CD14-positive monocyte (primary cell): ENCODE measurements around the gene ELMO3. TPM values are rescaled to one million over a fixed set of nuclear protein-coding genes. Genes with fewer than 3 reads are reported as not detected.

Source experiments
- DNase-seq, 3 donors: peaks; one replicate each; pipeline ENCODE4 v3.0.0-alpha.2; 2011 to 2022
- H2AFZ ChIP-seq: 2 replicates; pipeline ENCODE4 v1.6.0; 2012; ENCODE audit warnings: mild to moderate bottlenecking, low read depth, low read length, inconsistent platforms; ENCODE audit not compliant: insufficient read depth, poor library complexity, severe bottlenecking
- H3K27ac ChIP-seq, 2 donors: 1 replicate in 1 of 2; 2 replicates in 1 of 2; pipeline ENCODE4 v1.5.1; 2012 to 2013; ENCODE audit warnings: low read length in 2 of 2, control low read depth in 1 of 2, inconsistent platforms in 1 of 2, low read depth in 1 of 2, mild to moderate bottlenecking in 1 of 2
- H3K27me3 ChIP-seq, 2 donors: one replicate each; pipeline versions ENCODE4 v1.6.0 to v1.6.1; 2011 to 2013; ENCODE audit warnings: low read length in 2 of 2; ENCODE audit not compliant: control insufficient read depth in 2 of 2, insufficient read depth in 2 of 2
- H3K36me3 ChIP-seq, 2 donors: replicated peaks in 1 of 2; 1 replicate in 1 of 2; 2 replicates in 1 of 2; pipeline versions ENCODE4 v1.5.1 to v1.6.1; 2012 to 2013; ENCODE audit warnings: low read length in 2 of 2, control low read depth in 1 of 2, inconsistent platforms in 1 of 2, mild to moderate bottlenecking in 1 of 2; ENCODE audit not compliant: insufficient read depth in 2 of 2, control insufficient read depth in 1 of 2
- H3K4me1 ChIP-seq, 2 donors: 1 replicate in 1 of 2; 2 replicates in 1 of 2; pipeline versions ENCODE4 v1.5.1 to v1.6.1; 2012 to 2013; ENCODE audit warnings: low read length in 2 of 2, control low read depth in 1 of 2, inconsistent platforms in 1 of 2, mild to moderate bottlenecking in 1 of 2, moderate library complexity in 1 of 2; ENCODE audit not compliant: insufficient read depth in 2 of 2, control insufficient read depth in 1 of 2
- H3K4me2 ChIP-seq: replicated peaks from 2 replicates; pipeline ENCODE3; 2012; ENCODE audit warnings: low read length, moderate library complexity, mild to moderate bottlenecking; ENCODE audit not compliant: poor library complexity, severe bottlenecking; ENCODE audit errors: extremely low read depth
- H3K4me3 ChIP-seq, 3 experiments: fragments of 200-600 bp in 1 of 3; sonication (generic) in 1 of 3; replicated peaks in 1 of 3; 1 replicate in 2 of 3; 2 replicates in 1 of 3; pipeline ENCODE4 v1.5.1; 2011 to 2013; ENCODE audit warnings: low read length in 3 of 3, mild to moderate bottlenecking in 3 of 3, control low read depth in 2 of 3, low read depth in 2 of 3, inconsistent platforms in 1 of 3, moderate library complexity in 1 of 3
- H3K79me2 ChIP-seq: 2 replicates; pipeline ENCODE4 v1.6.0; 2012; ENCODE audit warnings: mild to moderate bottlenecking, control low read depth, inconsistent platforms, low read length, moderate library complexity; ENCODE audit not compliant: insufficient read depth
- H3K9ac ChIP-seq: 2 replicates; pipeline ENCODE4 v1.6.0; 2017; ENCODE audit warnings: low read length, mild to moderate bottlenecking; ENCODE audit not compliant: insufficient read depth, poor library complexity, severe bottlenecking
- H3K9me3 ChIP-seq, 2 donors: replicated peaks in 1 of 2; 1 replicate in 1 of 2; 2 replicates in 1 of 2; pipeline versions ENCODE4 v1.5.1 to v1.6.1; 2012 to 2013; ENCODE audit warnings: low read length in 2 of 2, control low read depth in 1 of 2; ENCODE audit not compliant: control insufficient read depth in 1 of 2, insufficient read depth in 1 of 2
- H4K20me1 ChIP-seq: 2 replicates; pipeline ENCODE4 v1.6.0; 2012; ENCODE audit warnings: mild to moderate bottlenecking, low read length, control low read depth, moderate library complexity; ENCODE audit not compliant: insufficient read depth
- H3K27ac Mint-ChIP-seq, 7 donors: one replicate each; pipeline ENCODE4 v1.8.0; 2020; ENCODE audit warnings: mild to moderate bottlenecking in 7 of 7, mixed read lengths in 7 of 7, moderate library complexity in 6 of 7, inconsistent platforms in 2 of 7
- H3K27me3 Mint-ChIP-seq, 3 donors: one replicate each; pipeline ENCODE4 v1.8.0; 2021 to 2022; ENCODE audit warnings: low read depth in 3 of 3, mild to moderate bottlenecking in 3 of 3, mixed read lengths in 3 of 3, moderate library complexity in 3 of 3, inconsistent platforms in 1 of 3
- H3K36me3 Mint-ChIP-seq, 2 donors: one replicate each; pipeline ENCODE4 v1.8.0; 2020; ENCODE audit warnings: mixed read lengths in 2 of 2, inconsistent platforms in 1 of 2, mild to moderate bottlenecking in 1 of 2
- H3K4me1 Mint-ChIP-seq: one replicate; pipeline ENCODE4 v1.8.0; 2020; ENCODE audit warnings: mild to moderate bottlenecking, mixed read lengths
- H3K4me3 Mint-ChIP-seq, 2 donors: one replicate each; pipeline ENCODE4 v1.8.0; 2020; ENCODE audit warnings: mild to moderate bottlenecking in 2 of 2, mixed read lengths in 2 of 2, moderate library complexity in 1 of 2
- H3K9me3 Mint-ChIP-seq, 7 donors: one replicate each; pipeline ENCODE4 v1.8.0; 2020 to 2022; ENCODE audit warnings: mixed read lengths in 7 of 7, mild to moderate bottlenecking in 6 of 7, moderate library complexity in 6 of 7, inconsistent platforms in 2 of 7
- WGBS: methylation state at CpG from one replicate; pipeline ENCODE4 v1.1.5; 2013; ENCODE audit warnings: missing lambda C conversion rate; ENCODE audit not compliant: insufficient coverage; 5-methylcytosine and 5-hydroxymethylcytosine counted together
- intact Hi-C, 2 donors: fragments of 100-400 bp; cut with micrococcal nuclease; formaldehyde crosslinking; loops; one replicate each; pipeline versions ENCODE4 v1.15.0 to v1.15.1; 2023
- polyA plus RNA-seq, 3 donors: library from polyadenylated mRNA; depleted of rRNA in 1 of 3; unstranded in 2 of 3; stranded (reverse) in 1 of 3; fragments of 300-500 nt in 2 of 3; fragments of >200 nt in 1 of 3; fragmentation: Illumina TruSeq in 2 of 3; gene quantifications; 1 replicate in 2 of 3; 2 replicates in 1 of 3; pipeline ENCODE4 v1.2.3, GENCODE V29; 2012 to 2021
- TF ChIP-seq, protein P1 (sequence below): fragments of 200-600 bp; IDR thresholded peaks from one replicate; pipeline ENCODE4 v1.8.0; 2022; ENCODE audit warnings: antibody characterized with exemption, mild to moderate bottlenecking

ELMO3 gene
- polyA plus RNA-seq, 3 donors: 0.15 to 7.0 TPM; not detected in 1

DNA sequence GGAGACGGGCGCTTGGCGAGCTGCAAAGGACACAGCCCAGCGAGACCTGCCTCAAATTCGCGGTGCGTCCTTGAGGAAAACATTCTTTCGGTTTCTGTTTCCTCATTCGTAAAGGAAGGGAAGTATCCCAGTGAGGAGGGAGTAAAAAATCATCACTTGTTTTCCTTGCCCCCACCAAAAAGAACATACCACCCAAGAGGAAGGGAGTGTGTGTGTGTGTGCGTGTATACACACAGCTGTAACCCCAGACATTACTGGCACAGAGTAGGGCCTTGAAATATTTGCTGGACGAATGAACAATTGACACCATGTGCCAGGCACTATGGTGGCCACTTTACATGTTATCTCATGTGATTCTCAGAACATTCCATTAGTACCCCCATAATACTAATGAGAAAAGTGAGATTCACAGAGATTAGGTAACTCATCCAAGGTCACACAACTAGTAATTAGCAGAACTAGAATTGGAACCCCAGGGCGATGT lies 13.2 kb upstream of the ELMO3 start:
- Histone ChIP-seq H3K27me3 (peaks cover 0 to 8% of the 10 kb centered on the region in 2 donors), H3K4me1 (peaks cover 38 to 43% of the 10 kb centered on the region in 2 donors), H3K4me2 (peak overlapping the region; percentile 92), H3K9ac (no peak overlapping the region), H3K9me3 (no peaks in the 10 kb centered on the region), H3K27ac (no peak overlapping the region), H3K4me3 (peak overlapping the region; percentile 13 to 95 (median 13)), H2AFZ (peak overlapping the region; percentile 74), H4K20me1 (no peaks in the 10 kb centered on the region), H3K36me3 (no peaks in the 10 kb centered on the region), H3K79me2 (peaks cover 8% of the 10 kb centered on the region)
- Mint-ChIP-seq H3K27ac (peak overlapping the region in 2 of 7 donors; percentile 1 to 27), H3K4me1 (peaks cover 15% of the 10 kb centered on the region), H3K36me3 (peaks cover 2% of the 10 kb centered on the region in 2 donors), H3K9me3 (peaks cover 0 to 4% (median 2%) of the 10 kb centered on the region in 7 donors), H3K27me3 (peaks cover 7 to 29% (median 18%) of the 10 kb centered on the region in 3 donors), H3K4me3 (peak overlapping the region in 1 of 2 donors; percentile 88)
- intact Hi-C loops: no loop called here
- no peak for DNase-seq
- TF ChIP-seq, protein P1, sequence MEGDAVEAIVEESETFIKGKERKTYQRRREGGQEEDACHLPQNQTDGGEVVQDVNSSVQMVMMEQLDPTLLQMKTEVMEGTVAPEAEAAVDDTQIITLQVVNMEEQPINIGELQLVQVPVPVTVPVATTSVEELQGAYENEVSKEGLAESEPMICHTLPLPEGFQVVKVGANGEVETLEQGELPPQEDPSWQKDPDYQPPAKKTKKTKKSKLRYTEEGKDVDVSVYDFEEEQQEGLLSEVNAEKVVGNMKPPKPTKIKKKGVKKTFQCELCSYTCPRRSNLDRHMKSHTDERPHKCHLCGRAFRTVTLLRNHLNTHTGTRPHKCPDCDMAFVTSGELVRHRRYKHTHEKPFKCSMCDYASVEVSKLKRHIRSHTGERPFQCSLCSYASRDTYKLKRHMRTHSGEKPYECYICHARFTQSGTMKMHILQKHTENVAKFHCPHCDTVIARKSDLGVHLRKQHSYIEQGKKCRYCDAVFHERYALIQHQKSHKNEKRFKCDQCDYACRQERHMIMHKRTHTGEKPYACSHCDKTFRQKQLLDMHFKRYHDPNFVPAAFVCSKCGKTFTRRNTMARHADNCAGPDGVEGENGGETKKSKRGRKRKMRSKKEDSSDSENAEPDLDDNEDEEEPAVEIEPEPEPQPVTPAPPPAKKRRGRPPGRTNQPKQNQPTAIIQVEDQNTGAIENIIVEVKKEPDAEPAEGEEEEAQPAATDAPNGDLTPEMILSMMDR: peak; percentile 39
- WGBS: 0% methylated on average over 3 of the region's 12 CpGs

DNA sequence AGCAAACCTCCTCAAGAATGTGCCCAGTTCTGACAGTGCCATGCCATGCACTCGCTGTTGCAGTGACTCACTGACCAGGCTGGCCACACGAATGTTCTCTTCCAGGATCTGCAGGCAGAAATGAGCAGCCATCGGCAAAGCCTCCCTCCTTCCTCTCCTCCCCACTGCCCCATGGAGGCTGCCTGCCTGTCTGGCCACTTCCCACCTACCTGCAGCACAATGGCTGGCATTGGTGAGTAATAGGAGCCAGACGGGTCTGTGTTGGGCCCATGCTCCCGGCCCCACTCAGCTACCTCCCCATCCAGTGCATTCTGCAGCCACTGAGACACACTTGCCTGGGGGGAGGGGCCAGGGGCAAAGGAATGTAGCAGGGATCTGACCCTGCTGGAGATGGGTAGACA lies 12.4 kb upstream of the ELMO3 start:
- no peak overlapping the region for H3K27ac ChIP-seq
- DNase-seq: no peak
- Mint-ChIP-seq H3K27ac (peak overlapping the region in 1 of 7 donors; percentile 41), H3K27me3 (peaks cover 7 to 29% (median 18%) of the 10 kb centered on the region in 3 donors), H3K9me3 (peaks cover 0 to 5% (median 2%) of the 10 kb centered on the region in 7 donors), H3K36me3 (peaks cover 2% of the 10 kb centered on the region in 2 donors), H3K4me1 (peaks cover 17% of the 10 kb centered on the region), H3K4me3 (peak overlapping the region in 1 of 2 donors; percentile 64)
- H3K4me1 ChIP-seq: peaks cover 36 to 41% of the 10 kb centered on the region in 2 donors
- no peak overlapping the region for H2AFZ ChIP-seq
- H3K9me3 ChIP-seq: no peaks in the 10 kb centered on the region
- no peak overlapping the region for H3K4me3 ChIP-seq
- H3K9ac ChIP-seq: no peak overlapping the region
- 94% methylated on average over 2 of the region's 5 CpGs for WGBS
- no peak overlapping the region for H3K4me2 ChIP-seq
- intact Hi-C loops: no loop called here
- peaks cover 8% of the 10 kb centered on the region for H3K79me2 ChIP-seq
- no peaks in the 10 kb centered on the region for H3K36me3 ChIP-seq
- H4K20me1 ChIP-seq: no peaks in the 10 kb centered on the region
- peaks cover 0 to 8% of the 10 kb centered on the region in 2 donors for H3K27me3 ChIP-seq
- TF ChIP-seq, protein P1: no peak
